SU-DHL-6 (cell line): ENCODE measurements around the gene ACVR2B.

Source experiments
- EZH2phosphoT487 ChIP-seq: fragments of 200-600 bp; sonication (generic), shearing (Covaris generic); conservative IDR thresholded peaks from 2 replicates; pipeline ENCODE4 v1.6.1; 2018; ENCODE audit warnings: mild to moderate bottlenecking, antibody characterized with exemption, low read length, moderate library complexity, mixed read lengths
- TF ChIP-seq, protein P1 (sequence below): fragments of 200-600 bp; sonication (generic); IDR thresholded peaks from one replicate; pipeline ENCODE4 v1.5.1; 2017; ENCODE audit warnings: antibody characterized with exemption, mild to moderate bottlenecking, low read length, moderate library complexity; ENCODE audit not compliant: insufficient read depth, poor library complexity, severe bottlenecking

GRCh38 chr3:38532529-38532928 is 78.8 kb downstream of the ACVR2B start:
- TF ChIP-seq, protein P1, sequence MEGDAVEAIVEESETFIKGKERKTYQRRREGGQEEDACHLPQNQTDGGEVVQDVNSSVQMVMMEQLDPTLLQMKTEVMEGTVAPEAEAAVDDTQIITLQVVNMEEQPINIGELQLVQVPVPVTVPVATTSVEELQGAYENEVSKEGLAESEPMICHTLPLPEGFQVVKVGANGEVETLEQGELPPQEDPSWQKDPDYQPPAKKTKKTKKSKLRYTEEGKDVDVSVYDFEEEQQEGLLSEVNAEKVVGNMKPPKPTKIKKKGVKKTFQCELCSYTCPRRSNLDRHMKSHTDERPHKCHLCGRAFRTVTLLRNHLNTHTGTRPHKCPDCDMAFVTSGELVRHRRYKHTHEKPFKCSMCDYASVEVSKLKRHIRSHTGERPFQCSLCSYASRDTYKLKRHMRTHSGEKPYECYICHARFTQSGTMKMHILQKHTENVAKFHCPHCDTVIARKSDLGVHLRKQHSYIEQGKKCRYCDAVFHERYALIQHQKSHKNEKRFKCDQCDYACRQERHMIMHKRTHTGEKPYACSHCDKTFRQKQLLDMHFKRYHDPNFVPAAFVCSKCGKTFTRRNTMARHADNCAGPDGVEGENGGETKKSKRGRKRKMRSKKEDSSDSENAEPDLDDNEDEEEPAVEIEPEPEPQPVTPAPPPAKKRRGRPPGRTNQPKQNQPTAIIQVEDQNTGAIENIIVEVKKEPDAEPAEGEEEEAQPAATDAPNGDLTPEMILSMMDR = no peak
- no peak for TF ChIP-seq EZH2phosphoT487
